Erythroblast (primary cell): Measurements from ENCODE around the gene PDGFRB.

Source experiments
- GATA1 ChIP-seq: IDR thresholded peaks from 2 replicates; pipeline ENCODE4 v1.6.1; 2011; ENCODE audit warnings: low read depth, mild to moderate bottlenecking, control low read depth, low read length, moderate library complexity
- POLR2A ChIP-seq: IDR thresholded peaks from 2 replicates; pipeline ENCODE4 v1.6.1; 2011; ENCODE audit warnings: mild to moderate bottlenecking, low read length

- TF ChIP-seq POLR2A (no peak), GATA1 (no peak)
These were observed 78.6 kb downstream of the PDGFRB start for GRCh38 chr5:150077060-150077459.
